Measurements from ENCODE around the gene BRD3OS.

The BRD3OS gene

DNA sequence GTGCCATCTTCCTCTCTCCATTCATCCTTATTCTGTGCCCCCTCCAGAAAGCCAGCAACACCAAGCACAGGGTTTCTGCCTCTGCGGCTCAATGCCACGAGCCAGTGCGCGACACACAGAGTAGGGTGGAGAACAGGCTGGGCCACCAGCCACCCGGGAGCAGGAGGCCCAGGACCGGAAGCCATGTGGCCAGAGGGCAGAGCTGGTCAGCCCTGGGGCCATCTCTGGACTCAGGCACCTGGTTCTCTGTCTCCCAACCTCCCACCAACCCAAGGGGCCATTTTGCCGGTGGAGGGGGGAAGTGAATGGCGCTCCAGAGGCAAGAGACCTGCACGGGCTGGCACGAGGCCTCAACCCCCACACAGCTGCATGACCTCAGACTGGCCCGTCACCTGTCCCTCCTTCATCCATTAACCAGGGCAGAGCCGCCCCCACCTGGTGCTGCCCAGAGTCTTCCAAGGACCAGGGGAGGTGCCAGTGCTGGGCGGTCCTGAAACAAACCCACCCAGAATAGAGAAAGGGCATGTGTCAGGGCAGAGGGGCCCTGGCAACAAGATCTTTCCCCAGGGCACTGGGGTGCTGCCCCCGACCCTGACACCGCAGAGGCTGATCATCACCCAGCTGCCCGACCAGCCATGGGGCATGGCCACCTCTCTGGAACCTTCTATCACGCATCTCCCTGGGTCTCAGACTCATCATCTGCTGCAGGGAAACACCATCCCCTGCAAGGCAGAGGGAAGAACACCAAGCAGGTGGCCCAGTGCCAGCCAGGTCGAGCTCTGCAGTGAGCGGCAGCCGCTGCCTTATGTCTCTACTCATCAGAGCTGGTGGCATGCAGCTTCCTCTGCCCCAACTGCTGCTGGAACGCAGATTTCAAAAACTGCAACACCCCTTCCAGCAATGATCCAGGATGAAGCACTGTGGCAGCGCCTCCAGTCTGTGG, 45.1 kb upstream of the BRD3OS start:
- no peak for DNase-seq
- Histone ChIP-seq H3K14ac (ENCODE audit: low read length in 2 of 2) (no peak overlapping the region), H3K4me2 (ENCODE audit: low read length, poor library complexity, severe bottlenecking) (peak overlapping the region; percentile 7), H3K4me3 (ENCODE audit: insufficient read depth in 1 of 2, low read depth in 1 of 2, low read length in 2 of 2) (no peak overlapping the region), H2BK5ac (ENCODE audit: low read depth, low read length, poor library complexity, severe bottlenecking) (peak overlapping the region; percentile 5), H3K27ac (ENCODE audit: low read length, poor library complexity, severe bottlenecking) (peak overlapping the region; percentile 44), H3K23ac (ENCODE audit: low read length in 2 of 2) (peak overlapping the region in 1 of 2 experiments; percentile 38), H2AK5ac (ENCODE audit: low read length, severe bottlenecking) (peak overlapping the region; percentile 33), H3K9me3 (ENCODE audit: control insufficient read depth, low read length) (no peaks in the 10 kb centered on the region), H3K27me3 (ENCODE audit: control insufficient read depth in 1 of 2, insufficient read depth in 1 of 2, low read length in 2 of 2) (no peaks in the 10 kb centered on the region), H2AFZ (ENCODE audit: low read depth, low read length) (no peak overlapping the region), H4K91ac (ENCODE audit: low read length) (peak overlapping the region; percentile 9), H3K4ac (ENCODE audit: low read depth in 1 of 2, low read length in 2 of 2) (peak overlapping the region; percentile 3 to 20), H2BK12ac (ENCODE audit: low read length in 2 of 2) (no peak overlapping the region), H2BK120ac (ENCODE audit: low read depth, low read length) (no peak overlapping the region), H3K79me1 (replicated peaks; ENCODE audit: low read length, poor library complexity, severe bottlenecking) (peaks cover 3% of the 10 kb centered on the region), H4K8ac (ENCODE audit: low read length) (peak overlapping the region; percentile 32), H3K9ac (ENCODE audit: low read length) (peak overlapping the region; percentile 68), H2BK15ac (ENCODE audit: low read depth, poor library complexity, severe bottlenecking) (no peak overlapping the region), H3K4me1 (ENCODE audit: control insufficient read depth, insufficient read depth, low read depth, low read length) (peaks cover 70% of the 10 kb centered on the region), H3K18ac (ENCODE audit: low read depth in 1 of 2, low read length in 2 of 2) (peak overlapping the region; percentile 58 to 68), H3K36me3 (ENCODE audit: control insufficient read depth in 1 of 2, insufficient read depth in 2 of 2, low read depth in 1 of 2, low read length in 2 of 2) (peaks cover 0 to 59% of the 10 kb centered on the region in 2 experiments)
- 90% methylated on average over 21 of the region's 22 CpGs for WGBS

DNA sequence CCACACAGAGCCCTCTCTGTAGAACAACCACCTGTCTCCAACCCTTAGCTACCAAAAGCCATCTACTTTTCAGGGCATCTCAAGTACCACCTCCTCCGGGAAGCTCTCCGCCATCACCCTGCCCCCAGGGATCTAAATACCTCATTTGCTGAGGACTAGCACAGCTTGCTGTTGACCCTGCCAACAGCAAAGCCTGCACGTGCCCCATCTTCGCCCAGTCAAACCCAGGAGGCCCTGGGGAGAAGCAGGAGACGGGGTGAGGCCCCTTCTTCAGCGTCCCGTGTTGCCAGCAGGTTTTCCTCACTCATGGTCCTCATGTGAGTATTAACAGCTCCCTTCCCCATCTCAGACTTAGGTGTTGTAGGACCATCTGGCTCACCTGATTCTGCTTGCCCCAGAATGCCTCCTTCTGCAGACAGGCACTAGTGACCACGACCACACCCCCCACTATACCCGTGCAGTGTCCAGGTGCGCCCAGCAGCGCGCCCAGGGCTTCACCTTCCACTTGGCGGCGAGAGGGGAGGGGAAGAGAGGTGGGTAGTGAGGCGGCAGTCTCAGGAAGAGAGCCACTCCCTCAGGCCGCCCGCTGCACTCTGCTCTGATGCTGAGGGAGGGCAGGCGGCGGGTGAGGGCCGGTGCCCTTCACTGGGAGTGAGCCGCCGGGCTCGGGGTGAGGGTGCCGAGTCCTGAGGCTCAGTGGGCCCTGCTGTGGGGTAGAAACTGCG, 44.3 kb upstream of the BRD3OS start:
- no peak overlapping the region for H2BK5ac ChIP-seq (ENCODE audit: low read depth, low read length, poor library complexity, severe bottlenecking)
- H3K4me3 ChIP-seq (ENCODE audit: insufficient read depth in 1 of 2, low read depth in 1 of 2, low read length in 2 of 2), result no peak overlapping the region
- H3K9ac ChIP-seq (ENCODE audit: low read length), result no peak overlapping the region
- H2BK15ac ChIP-seq (ENCODE audit: low read depth, poor library complexity, severe bottlenecking), result no peak overlapping the region
- no peak overlapping the region for H3K4me2 ChIP-seq (ENCODE audit: low read length, poor library complexity, severe bottlenecking)
- H3K4ac ChIP-seq (ENCODE audit: low read depth in 1 of 2, low read length in 2 of 2), result no peak overlapping the region
- peaks cover 3% of the 10 kb centered on the region for H3K79me1 ChIP-seq (replicated peaks; ENCODE audit: low read length, poor library complexity, severe bottlenecking)
- WGBS, result 95% methylated on average over 24 of the region's 25 CpGs
- no peak overlapping the region for H3K18ac ChIP-seq (ENCODE audit: low read depth in 1 of 2, low read length in 2 of 2)
- H4K91ac ChIP-seq (ENCODE audit: low read length), result peak overlapping the region; percentile 1
- H3K36me3 ChIP-seq (ENCODE audit: control insufficient read depth in 1 of 2, insufficient read depth in 2 of 2, low read depth in 1 of 2, low read length in 2 of 2), result peaks cover 0 to 60% of the 10 kb centered on the region in 2 experiments
- H3K27me3 ChIP-seq (ENCODE audit: control insufficient read depth in 1 of 2, insufficient read depth in 1 of 2, low read length in 2 of 2), result no peaks in the 10 kb centered on the region
- H2BK120ac ChIP-seq (ENCODE audit: low read depth, low read length), result no peak overlapping the region
- no peak overlapping the region for H2BK12ac ChIP-seq (ENCODE audit: low read length in 2 of 2)
- no peaks in the 10 kb centered on the region for H3K9me3 ChIP-seq (ENCODE audit: control insufficient read depth, low read length)
- no peak overlapping the region for H3K27ac ChIP-seq (ENCODE audit: low read length, poor library complexity, severe bottlenecking)
- no peak overlapping the region for H3K14ac ChIP-seq (ENCODE audit: low read length in 2 of 2)
- no peak overlapping the region for H2AK5ac ChIP-seq (ENCODE audit: low read length, severe bottlenecking)
- peaks cover 71% of the 10 kb centered on the region for H3K4me1 ChIP-seq (ENCODE audit: control insufficient read depth, insufficient read depth, low read depth, low read length)
- H4K8ac ChIP-seq (ENCODE audit: low read length), result no peak overlapping the region
- no peak overlapping the region for H2AFZ ChIP-seq (ENCODE audit: low read depth, low read length)
- DNase-seq, result no peak
- no peak overlapping the region for H3K23ac ChIP-seq (ENCODE audit: low read length in 2 of 2)

DNA sequence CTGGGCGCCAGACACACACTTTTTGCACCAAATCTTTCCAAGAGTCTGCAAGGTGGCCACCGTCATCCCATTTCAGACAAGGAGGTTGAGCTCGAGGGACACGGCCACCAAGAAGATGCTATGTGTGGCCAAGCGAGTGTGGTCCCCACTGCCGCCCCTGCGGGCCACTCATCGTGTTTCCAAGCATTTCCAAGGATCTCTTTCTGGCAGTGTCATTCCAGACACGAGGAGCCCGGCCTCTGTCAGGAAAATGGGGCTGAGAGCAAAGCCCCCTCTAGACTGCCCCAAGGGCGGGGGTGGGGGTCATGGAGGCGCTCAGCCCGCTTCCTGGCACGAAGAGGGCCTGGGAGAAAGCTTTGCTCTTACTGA, 43.7 kb upstream of the BRD3OS start:
- Histone ChIP-seq H2AFZ (ENCODE audit: low read depth, low read length) (no peak overlapping the region), H3K36me3 (ENCODE audit: control insufficient read depth in 1 of 2, insufficient read depth in 2 of 2, low read depth in 1 of 2, low read length in 2 of 2) (peaks cover 0 to 59% of the 10 kb centered on the region in 2 experiments), H3K9ac (ENCODE audit: low read length) (no peak overlapping the region), H3K18ac (ENCODE audit: low read depth in 1 of 2, low read length in 2 of 2) (no peak overlapping the region), H3K23ac (ENCODE audit: low read length in 2 of 2) (no peak overlapping the region), H3K14ac (ENCODE audit: low read length in 2 of 2) (no peak overlapping the region), H2BK5ac (ENCODE audit: low read depth, low read length, poor library complexity, severe bottlenecking) (no peak overlapping the region), H2AK5ac (ENCODE audit: low read length, severe bottlenecking) (no peak overlapping the region), H3K9me3 (ENCODE audit: control insufficient read depth, low read length) (no peaks in the 10 kb centered on the region), H3K79me1 (replicated peaks; ENCODE audit: low read length, poor library complexity, severe bottlenecking) (peaks cover 1% of the 10 kb centered on the region), H2BK15ac (ENCODE audit: low read depth, poor library complexity, severe bottlenecking) (no peak overlapping the region), H4K8ac (ENCODE audit: low read length) (no peak overlapping the region), H3K4ac (ENCODE audit: low read depth in 1 of 2, low read length in 2 of 2) (no peak overlapping the region), H2BK12ac (ENCODE audit: low read length in 2 of 2) (no peak overlapping the region), H3K4me2 (ENCODE audit: low read length, poor library complexity, severe bottlenecking) (no peak overlapping the region), H3K4me1 (ENCODE audit: control insufficient read depth, insufficient read depth, low read depth, low read length) (peaks cover 73% of the 10 kb centered on the region), H3K27me3 (ENCODE audit: control insufficient read depth in 1 of 2, insufficient read depth in 1 of 2, low read length in 2 of 2) (no peaks in the 10 kb centered on the region), H4K91ac (ENCODE audit: low read length) (no peak overlapping the region), H3K27ac (ENCODE audit: low read length, poor library complexity, severe bottlenecking) (no peak overlapping the region), H2BK120ac (ENCODE audit: low read depth, low read length) (no peak overlapping the region), H3K4me3 (ENCODE audit: insufficient read depth in 1 of 2, low read depth in 1 of 2, low read length in 2 of 2) (no peak overlapping the region)
- WGBS, result 93% methylated on average over 14 of the region's 14 CpGs
- no peak for DNase-seq
